OCI-LY7 (cell line): ENCODE results near the gene SYNM. TPM values are rescaled to one million over a fixed set of nuclear protein-coding genes. Genes with fewer than 3 reads are reported as not detected.

Source experiments
- BruUV-seq: library from RNA; stranded (reverse); fragments of 400-500 nt; replicated peaks from 2 replicates; lab custom pipeline; 2021; lab: Mats Ljungman, UMichigan
- CTCF ChIA-PET: fragments of 300-600 bp; sonication (Branson Sonifier 250); formaldehyde crosslinking; loops from one replicate; lab custom pipeline; 2022; ENCODE audit warnings: antibody characterized with exemption; ENCODE audit not compliant: unreplicated experiment; lab: Charles Lee
- POLR2A ChIA-PET: fragments of 300-600 bp; sonication (Branson Sonifier 250); formaldehyde crosslinking; loops from one replicate; lab custom pipeline; 2022; ENCODE audit warnings: antibody characterized with exemption; lab: Charles Lee
- DNase-seq: peaks from one replicate; pipeline ENCODE4 v3.0.0-alpha.2; 2015; ENCODE audit warnings: low spot score
- H2AFZ ChIP-seq: fragments of 200-600 bp; sonication (generic), shearing (Covaris generic); 2 replicates; pipeline ENCODE4 v1.6.1; 2014; ENCODE audit warnings: mild to moderate bottlenecking, antibody characterized with exemption, low read length, moderate library complexity
- H3K27ac ChIP-seq: fragments of 200-600 bp; sonication (generic); 2 replicates; pipeline ENCODE4 v1.5.1; 2014; ENCODE audit warnings: mixed run types, low read depth, mild to moderate bottlenecking, moderate library complexity, low read length, inconsistent platforms; ENCODE audit not compliant: poor library complexity, severe bottlenecking
- H3K36me3 ChIP-seq: fragments of 200-600 bp; sonication (generic); 2 replicates; pipeline ENCODE4 v1.6.1; 2014; ENCODE audit warnings: mild to moderate bottlenecking, antibody characterized with exemption, low read length, moderate library complexity, mixed read lengths; ENCODE audit not compliant: insufficient read depth
- H3K4me1 ChIP-seq: fragments of 200-600 bp; sonication (generic); 2 replicates; pipeline ENCODE4 v1.5.1; 2014; ENCODE audit warnings: mild to moderate bottlenecking, low read length; ENCODE audit not compliant: insufficient read depth, poor library complexity, severe bottlenecking
- H3K4me2 ChIP-seq: fragments of 200-600 bp; sonication (generic); 2 replicates; pipeline ENCODE4 v1.6.1; 2014; ENCODE audit warnings: mild to moderate bottlenecking, low read length
- H3K4me3 ChIP-seq: fragments of 200-600 bp; sonication (generic); 2 replicates; pipeline ENCODE4 v1.5.1; 2014; ENCODE audit warnings: mild to moderate bottlenecking, low read depth, low read length; ENCODE audit not compliant: poor library complexity, severe bottlenecking
- H3K79me2 ChIP-seq: fragments of 200-600 bp; sonication (generic); 2 replicates; pipeline ENCODE4 v1.6.1; 2016; ENCODE audit warnings: low read depth, mild to moderate bottlenecking, low read length, moderate library complexity, mixed read lengths; ENCODE audit not compliant: insufficient read depth
- H3K9me2 ChIP-seq: fragments of 200-600 bp; sonication (generic); 2 replicates; pipeline ENCODE4 v1.6.1; 2016; ENCODE audit warnings: mild to moderate bottlenecking, low read length, mixed read lengths; ENCODE audit not compliant: insufficient read depth
- H3K9me3 ChIP-seq: fragments of 200-600 bp; sonication (generic); 2 replicates; pipeline ENCODE4 v1.6.1; 2014; ENCODE audit warnings: mild to moderate bottlenecking, mixed run types, low read length, mixed read lengths
- H4K20me1 ChIP-seq: fragments of 200-600 bp; sonication (generic); 2 replicates; pipeline ENCODE4 v1.6.1; 2014; ENCODE audit warnings: mild to moderate bottlenecking, antibody characterized with exemption, low read length, moderate library complexity, mixed read lengths; ENCODE audit not compliant: insufficient read depth
- CTCF ChIP-seq: fragments of 200-600 bp; sonication (generic); conservative IDR thresholded peaks from 2 replicates; pipeline ENCODE4 v1.5.1; 2014; ENCODE audit warnings: mild to moderate bottlenecking, antibody characterized with exemption, low read length, moderate library complexity, mixed read lengths
- EZH2phosphoT487 ChIP-seq: fragments of 200-600 bp; sonication (generic); IDR thresholded peaks from 2 replicates; pipeline ENCODE4 v1.6.1; 2018; ENCODE audit warnings: low read depth, borderline replicate concordance, mild to moderate bottlenecking, mixed run types, antibody characterized with exemption, low read length, moderate library complexity, mixed read lengths
- intact Hi-C: fragments of 100-400 bp; cut with micrococcal nuclease; formaldehyde crosslinking; loops from one replicate; pipeline ENCODE4 v1.10.0; 2022; ENCODE audit not compliant: unreplicated experiment
- total RNA-seq, 2 experiments: library from RNA; depleted of rRNA in 1 of 2; stranded (reverse); fragments of >200 nt in 1 of 2; shearing (Covaris generic) in 1 of 2; gene quantifications; 2 replicates each; pipeline ENCODE4 v1.2.3, GENCODE V29; 2014 to 2022

The SYNM gene
- total RNA-seq, 2 experiments from 2014 or later, result 0.08 to 0.41 TPM

GRCh38 chr15:99172171-99172570 is 67.3 kb downstream of the SYNM start:
- no peak overlapping the region for H3K4me2 ChIP-seq
- intact Hi-C loops, result no loop called here
- no peak overlapping the region for H3K4me3 ChIP-seq
- no peaks in the 10 kb centered on the region for H3K79me2 ChIP-seq
- H3K36me3 ChIP-seq, result no peaks in the 10 kb centered on the region
- no peaks in the 10 kb centered on the region for H4K20me1 ChIP-seq
- TF ChIP-seq CTCF (no peak), EZH2phosphoT487 (no peak)
- H3K4me1 ChIP-seq, result peaks cover 13% of the 10 kb centered on the region
- H3K9me3 ChIP-seq, result no peaks in the 10 kb centered on the region
- H2AFZ ChIP-seq, result no peak overlapping the region
- ChIA-PET CTCF (no interaction called here), POLR2A (no interaction called here)
- H3K27ac ChIP-seq, result no peak overlapping the region
- no TSS peak for BruUV-seq
- H3K9me2 ChIP-seq, result no peaks in the 10 kb centered on the region
- no peak for DNase-seq

- no peaks in the 10 kb centered on the region for H3K36me3 ChIP-seq
Observed at GRCh38 chr15:99172989-99173388, 68.1 kb downstream of the SYNM start.

More at GRCh38 chr15:99172989-99173388, 68.1 kb downstream of the SYNM start:
- no peak overlapping the region for H3K27ac ChIP-seq
- H3K4me1 ChIP-seq, result peaks cover 6% of the 10 kb centered on the region
- H3K9me3 ChIP-seq, result no peaks in the 10 kb centered on the region
- TF ChIP-seq CTCF (no peak), EZH2phosphoT487 (no peak)
- H3K4me2 ChIP-seq, result no peak overlapping the region
- H2AFZ ChIP-seq, result no peak overlapping the region
- no peaks in the 10 kb centered on the region for H4K20me1 ChIP-seq
- intact Hi-C loops, result no loop called here
- no peak for DNase-seq
- H3K79me2 ChIP-seq, result no peaks in the 10 kb centered on the region
- POLR2A ChIA-PET, result no interaction called here
- CTCF ChIA-PET, result no interaction called here
- BruUV-seq, result no TSS peak
- no peak overlapping the region for H3K4me3 ChIP-seq
- no peaks in the 10 kb centered on the region for H3K9me2 ChIP-seq
